NCI-H774 (cell line): ENCODE results near the gene RPS6KB1.
"Not testable (repeated sequence)": the region's sequence is repeated elsewhere in the genome, so short reads cannot be mapped to it uniquely, and the experiment has no call there.

Experiments used
- DNase-seq: peaks from one replicate; lab custom pipeline; 2025; lab: John Stamatoyannopoulos, UW

RPS6KB1 gene

DNA sequence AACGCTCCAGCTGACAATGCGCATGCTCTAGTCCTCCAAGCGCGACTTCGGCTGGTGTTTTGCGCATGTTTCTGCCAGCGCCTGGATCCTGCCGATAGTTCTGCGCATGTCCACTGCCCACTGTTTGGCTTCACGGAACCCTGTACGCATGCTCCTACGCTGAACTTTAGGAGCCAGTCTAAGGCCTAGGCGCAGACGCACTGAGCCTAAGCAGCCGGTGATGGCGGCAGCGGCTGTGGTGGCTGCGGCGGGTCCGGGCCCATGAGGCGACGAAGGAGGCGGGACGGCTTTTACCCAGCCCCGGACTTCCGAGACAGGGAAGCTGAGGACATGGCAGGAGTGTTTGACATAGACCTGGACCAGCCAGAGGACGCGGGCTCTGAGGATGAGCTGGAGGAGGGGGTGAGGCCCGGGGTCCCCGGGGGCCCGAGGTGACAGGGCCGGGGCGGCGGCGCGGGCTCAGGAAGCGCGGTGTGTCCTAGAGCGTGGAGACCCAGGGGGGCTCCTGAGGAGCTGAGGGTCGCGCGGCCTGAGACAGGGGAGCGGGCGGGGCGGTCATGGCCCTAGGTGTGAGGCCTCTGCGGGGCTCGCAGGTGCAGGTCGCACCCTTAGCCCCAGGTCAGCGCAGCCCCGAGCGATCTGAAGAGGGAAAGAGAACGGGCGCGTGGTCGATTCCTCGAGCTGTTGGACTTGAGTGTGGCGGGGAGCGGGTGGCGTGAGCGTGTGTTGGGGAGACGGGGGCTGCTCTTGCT lies at the start of gene RPS6KB1, which contains the start of gene TUBD1:
RPS6KB1 (plus strand) TSS at position 198 of the 752 bp plus-strand sequence; CDS start at position 262, 64 bp downstream.
TUBD1 (minus strand) TSS at position 20 of the 752 bp plus-strand sequence. CDS start 1,941 bp downstream, outside the sequence.
- peak; percentile 98 for DNase-seq

GRCh38 chr17:59844884-59845594 lies 47.9 kb upstream of the RPS6KB1 start:
- no peak for DNase-seq

DNA sequence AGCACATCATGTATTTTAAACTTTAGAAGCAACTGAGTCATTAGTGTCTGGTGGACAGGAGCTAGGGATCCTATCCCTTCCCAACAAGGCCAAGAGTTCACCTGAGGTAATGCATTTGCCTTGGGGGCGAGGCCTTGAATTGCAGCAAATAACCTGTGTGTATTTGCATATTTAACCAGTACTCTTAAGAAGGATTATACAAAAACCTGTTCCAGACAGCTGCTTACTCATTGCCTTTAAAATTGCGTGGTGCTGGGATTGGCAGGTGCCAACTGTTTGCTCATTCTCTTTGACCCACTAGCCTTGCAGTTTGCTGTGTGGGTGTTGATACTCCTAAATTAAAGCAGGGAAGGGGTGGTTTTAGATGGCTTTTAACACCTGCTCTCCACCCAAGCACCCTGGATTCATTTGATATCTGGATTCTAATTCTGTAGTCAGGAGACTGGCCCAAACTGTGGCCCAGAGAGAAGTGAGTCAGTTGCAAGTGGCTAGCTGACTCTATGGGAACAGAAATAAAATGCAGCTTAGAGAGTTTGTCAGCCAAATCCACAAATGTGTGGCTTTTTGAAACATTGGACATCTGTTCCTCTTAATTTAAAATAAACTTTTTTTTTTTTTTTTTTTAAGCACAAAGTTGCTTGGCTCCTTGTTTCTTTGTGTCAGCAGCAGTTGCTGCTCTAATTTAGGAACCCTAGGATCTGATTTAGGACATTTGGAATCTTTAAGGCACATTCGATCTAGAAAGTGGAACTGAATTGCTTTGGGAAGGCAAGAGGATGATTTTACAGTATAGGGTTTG lies 47.1 kb upstream of the RPS6KB1 start:
- DNase-seq = peak; percentile 98

GRCh38 chr17:59846394-59847165 lies 46.3 kb upstream of the RPS6KB1 start:
- peak; percentile 78 for DNase-seq

GRCh38 chr17:59848385-59848668 lies 44.6 kb upstream of the RPS6KB1 start:
- DNase-seq = no peak

DNA sequence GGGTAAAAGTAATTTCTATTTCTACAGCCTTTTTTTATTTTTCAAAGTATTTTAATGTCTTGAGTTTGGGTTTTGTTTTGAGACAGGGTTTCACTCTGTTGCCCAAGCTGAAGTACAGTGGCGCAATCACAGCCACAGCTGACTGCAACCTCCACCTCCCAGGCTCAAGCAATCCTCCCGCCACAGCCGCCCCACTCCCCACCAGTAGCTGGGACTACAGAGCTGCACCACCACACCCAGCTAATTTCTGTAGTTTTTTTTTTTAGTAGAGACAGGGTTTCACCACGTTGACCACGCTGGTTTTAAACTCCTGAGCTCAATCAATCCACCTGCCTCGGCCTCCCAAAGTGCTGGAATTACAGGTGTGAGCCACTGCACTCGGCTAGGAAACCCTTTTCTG lies 44.1 kb upstream of the RPS6KB1 start:
- no peak for DNase-seq

DNA sequence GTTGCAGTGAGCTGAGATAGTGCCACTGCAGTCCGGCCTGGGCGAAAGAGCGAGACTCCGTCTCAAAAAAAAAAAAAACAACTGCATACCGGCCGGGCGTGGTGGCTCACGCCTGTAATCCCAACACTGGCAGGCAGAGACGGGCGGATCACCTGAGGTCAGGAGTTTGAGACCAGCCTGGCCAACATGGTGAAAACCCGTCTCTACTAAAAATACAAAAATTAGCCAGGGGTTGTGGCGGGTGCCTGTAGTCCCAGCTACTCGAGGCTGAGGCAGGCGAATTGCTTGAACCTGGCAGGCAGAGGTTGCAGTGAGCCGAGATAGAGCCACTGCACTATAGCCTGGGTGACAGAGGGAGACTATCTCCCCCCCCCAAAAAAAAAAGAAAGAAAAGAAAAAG lies 42.6 kb upstream of the RPS6KB1 start:
- DNase-seq = not testable (repeated sequence)

GRCh38 chr17:59851439-59852375 lies 41.2 kb upstream of the RPS6KB1 start:
- DNase-seq = no peak

DNA sequence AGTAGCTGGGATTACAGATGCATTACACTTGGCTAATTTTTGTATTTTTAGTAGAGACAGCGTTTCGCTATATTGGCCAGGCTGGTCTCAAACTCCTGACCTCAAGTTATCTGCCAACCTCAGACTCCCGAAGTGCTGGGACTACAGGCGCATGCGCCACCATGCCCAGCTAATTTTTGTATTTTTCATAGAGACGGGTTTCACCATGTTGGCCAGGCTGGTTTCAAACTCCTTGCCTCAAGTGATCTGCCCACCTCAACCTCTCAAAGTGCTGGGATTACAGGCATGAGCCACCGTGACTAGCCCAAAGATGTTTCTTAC lies 40.1 kb upstream of the RPS6KB1 start:
- not testable (repeated sequence) for DNase-seq

- DNase-seq = peak; percentile 84
Observed at GRCh38 chr17:59853168-59853918, 39.6 kb upstream of the RPS6KB1 start.

DNA sequence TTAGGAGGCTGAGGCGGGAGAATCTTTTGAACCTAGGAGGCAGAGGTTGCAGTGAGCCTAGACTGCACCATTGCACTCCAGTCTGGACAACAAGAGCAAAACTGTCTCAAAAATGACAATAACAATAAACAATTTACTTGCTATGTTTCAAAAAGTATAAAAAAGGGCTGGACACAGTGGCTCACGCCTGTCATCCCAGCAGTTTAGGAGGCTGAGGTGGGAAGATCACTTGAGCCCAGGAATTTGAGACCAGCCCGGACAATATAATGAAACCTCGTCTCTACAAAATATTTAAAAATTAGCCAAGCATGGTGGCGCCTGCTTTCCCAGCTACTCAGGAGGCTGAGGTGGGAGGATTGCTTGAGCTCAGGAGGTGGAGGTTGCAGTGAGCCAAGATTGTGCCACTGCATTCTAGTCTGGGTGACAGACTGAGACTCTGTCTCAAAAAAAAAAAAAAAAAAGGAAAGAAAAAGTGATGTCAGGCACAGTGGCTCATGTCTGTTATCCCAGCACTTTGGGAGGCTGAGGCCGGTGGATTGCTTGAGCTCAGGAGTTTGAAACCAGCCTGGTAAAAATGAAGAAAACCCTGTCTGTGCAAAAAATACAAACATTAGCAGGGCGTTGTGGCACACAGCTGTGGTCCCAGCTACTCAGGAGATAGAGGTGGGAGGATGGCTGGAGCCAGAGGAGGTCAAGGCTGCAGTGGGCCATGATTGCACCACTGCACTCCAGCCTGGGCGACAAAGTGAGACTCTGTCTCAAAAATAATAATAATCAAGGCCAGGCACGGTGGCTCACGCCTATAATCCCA lies 38.8 kb upstream of the RPS6KB1 start:
- DNase-seq = not testable (repeated sequence)

DNA sequence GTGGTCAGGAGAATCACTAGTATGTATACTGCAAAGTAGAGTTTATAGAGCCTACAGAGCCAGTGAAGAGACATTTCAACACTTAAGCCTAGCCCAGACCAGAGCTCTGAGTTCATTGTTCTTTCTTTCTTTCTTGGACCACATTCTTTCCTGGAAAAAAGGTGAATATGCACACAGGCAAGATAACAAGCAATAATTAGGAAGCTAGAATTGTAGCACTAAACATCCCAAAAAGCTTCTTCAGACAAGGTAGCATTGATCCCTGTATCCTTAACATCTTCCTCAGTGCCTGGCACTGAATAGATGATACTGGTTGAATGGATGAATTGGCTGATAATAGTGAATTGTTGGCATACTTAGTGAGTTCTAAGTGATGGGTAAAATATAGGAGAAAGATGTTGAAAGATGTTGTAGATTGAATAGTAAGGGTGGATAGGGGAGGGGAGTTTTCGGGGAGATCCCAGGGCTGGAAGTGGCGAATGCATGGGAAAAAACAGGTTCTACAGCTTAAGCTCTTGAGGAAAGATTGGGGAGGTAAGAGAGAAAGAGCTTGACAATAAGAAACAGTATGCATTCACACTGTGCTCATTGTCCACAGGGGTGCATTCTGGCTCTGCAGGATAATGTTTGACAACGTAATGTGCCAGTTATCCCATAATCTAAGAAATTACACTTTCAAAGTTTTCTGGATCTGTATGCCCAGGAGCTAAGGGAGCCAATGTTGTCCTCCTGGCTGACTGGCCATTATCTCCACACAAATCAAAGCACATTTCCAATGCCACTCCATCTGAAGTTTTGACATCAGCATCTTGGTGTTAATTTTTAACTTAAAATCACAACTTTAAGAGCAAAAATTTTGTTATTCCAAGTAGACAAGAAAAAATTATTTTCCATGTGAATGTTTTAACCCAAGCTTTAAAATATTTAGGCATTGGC lies 35.8 kb upstream of the RPS6KB1 start:
- DNase-seq = no peak

DNA sequence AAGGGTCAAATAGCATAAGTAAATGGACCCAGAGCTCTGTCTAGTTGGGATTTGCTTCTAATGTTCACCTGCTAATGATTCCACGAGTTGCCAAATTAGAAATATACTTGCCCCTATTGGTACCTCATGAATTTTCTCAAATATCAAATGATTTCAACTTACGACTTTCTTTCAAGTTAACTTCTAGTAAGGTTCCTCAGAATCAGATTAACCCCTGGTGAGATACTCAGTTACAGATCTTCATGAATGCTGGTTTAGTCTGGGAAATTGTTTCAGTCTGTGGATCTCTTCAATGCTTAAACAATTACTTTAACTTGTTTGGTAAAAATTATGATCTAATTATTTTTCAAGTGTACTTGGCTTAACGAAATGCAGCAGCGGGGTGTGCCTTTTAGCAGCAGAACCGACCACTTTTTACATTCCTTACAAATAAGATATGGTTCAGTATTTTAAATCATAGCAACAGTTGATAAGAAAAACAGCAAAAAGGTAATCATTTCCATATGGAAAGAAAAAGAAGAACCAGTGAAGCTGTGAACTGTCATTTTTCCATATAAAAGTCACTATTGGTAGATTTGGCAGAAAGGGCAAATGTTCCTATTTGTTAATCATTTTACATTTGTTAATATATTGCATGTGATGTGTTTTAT lies 34.6 kb upstream of the RPS6KB1 start:
- no peak for DNase-seq

- DNase-seq = no peak
Observed at GRCh38 chr17:59858932-59859331, 34.0 kb upstream of the RPS6KB1 start.

DNA sequence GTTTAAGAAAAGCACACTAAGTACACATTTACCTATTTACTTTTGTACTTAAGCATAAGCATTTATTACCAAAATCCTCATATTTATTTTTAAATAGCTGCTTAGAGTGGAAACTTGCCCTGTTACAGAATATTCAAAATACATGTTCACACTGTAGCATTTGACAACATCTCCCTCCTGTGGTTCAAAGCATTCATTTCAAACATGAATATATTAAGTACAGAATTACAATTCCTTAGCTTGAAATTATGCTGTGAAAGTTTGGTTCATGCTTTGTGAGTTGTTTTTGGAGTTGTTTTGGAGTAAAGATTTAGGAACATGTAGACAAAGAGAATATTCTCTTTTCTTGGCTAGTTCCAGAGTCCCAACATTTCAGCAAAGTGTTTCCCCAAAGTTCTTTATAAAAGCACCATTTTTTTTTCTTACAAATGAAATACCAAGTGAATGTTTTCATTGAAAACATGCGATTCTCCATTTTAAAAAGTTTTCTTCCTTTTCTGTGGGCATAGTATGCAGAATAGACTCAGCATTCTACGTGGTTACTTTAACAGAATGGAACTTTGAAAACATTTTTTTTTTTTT lies 33.4 kb upstream of the RPS6KB1 start:
- peak; percentile 28 for DNase-seq

DNA sequence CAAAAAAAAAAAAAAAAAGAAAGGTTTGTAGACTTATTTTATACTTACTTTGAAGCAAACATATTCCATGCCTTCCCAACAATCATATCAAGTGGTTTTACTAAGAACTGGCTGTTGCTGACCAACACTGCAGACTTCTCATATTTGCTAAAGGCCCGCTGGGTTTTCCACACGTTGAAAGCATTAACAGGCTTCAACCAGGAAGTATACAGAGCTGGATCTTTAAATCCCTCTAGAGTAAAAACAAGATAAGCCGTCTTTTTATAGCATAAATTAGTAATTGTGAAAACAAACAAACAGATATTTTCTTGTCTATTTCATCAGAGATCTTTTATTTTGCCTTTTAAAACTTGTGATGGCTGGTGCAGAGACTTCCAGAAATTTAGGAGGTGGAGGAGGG lies 29.3 kb upstream of the RPS6KB1 start:
- DNase-seq = no peak

DNA sequence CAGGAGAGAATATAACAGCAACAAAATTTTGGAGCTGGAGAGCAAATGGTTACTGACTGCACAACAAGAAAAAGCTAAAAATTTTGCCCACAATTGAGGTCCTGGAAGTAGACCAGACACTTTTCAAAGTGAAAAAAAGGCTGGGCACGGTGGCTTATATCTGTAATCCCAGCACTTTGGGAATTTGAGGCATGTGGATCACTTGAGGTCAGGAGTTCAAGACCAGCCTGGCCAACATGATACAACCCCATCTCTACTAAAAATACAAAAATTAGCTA lies 23.0 kb upstream of the RPS6KB1 start:
- no peak for DNase-seq

DNA sequence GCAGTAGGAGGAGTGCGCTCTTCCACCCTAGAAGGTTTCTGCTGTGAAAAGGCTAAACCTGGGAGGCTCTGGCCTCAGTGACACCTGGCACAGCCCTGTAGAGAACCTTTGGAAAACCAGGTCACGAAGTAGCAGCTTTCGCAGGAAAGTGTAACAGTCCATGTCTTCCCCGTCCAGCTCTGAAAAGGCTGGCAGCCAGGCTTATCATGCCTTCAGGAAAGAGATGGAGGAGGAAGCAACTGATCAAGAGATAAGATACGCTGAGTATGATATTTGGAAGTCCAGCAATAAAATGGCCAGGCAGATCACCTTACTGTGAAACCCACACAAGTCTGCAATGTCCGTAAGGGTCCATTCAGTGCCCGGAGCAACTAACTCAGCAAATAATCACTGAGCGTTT lies 22.4 kb upstream of the RPS6KB1 start:
- no peak for DNase-seq
